K562 (cell line): ENCODE data around the gene KXD1. TPM values are rescaled to one million over a fixed set of nuclear protein-coding genes. Genes with fewer than 3 reads are reported as not detected.

Source experiments
- BDP1 ChIP-seq: IDR thresholded peaks from 3 replicates; pipeline ENCODE4 v1.6.1; 2011; ENCODE audit not compliant: insufficient read length, insufficient read depth
- KDM5B ChIP-seq: fragments of 200-600 bp; sonication (generic); IDR thresholded peaks from 2 replicates; pipeline ENCODE4 v1.6.1; 2012; ENCODE audit warnings: low read depth, mild to moderate bottlenecking, moderate library complexity, low read length, control low read depth, inconsistent platforms; ENCODE audit not compliant: insufficient replicate concordance
- MECOM ChIP-seq: fragments of 250-450 bp; sonication (Bioruptor Pico); IDR thresholded peaks from 2 replicates; pipeline ENCODE4 v1.8.0; 2022; ENCODE audit warnings: inconsistent platforms
- MIER1 ChIP-seq: fragments of 450-650 bp; IDR thresholded peaks from 2 replicates; pipeline ENCODE4 v1.6.1; 2016; ENCODE audit warnings: antibody characterized with exemption, mild to moderate bottlenecking, low read depth
- NFIC ChIP-seq: fragments of 450-650 bp; IDR thresholded peaks from 2 replicates; pipeline ENCODE4 v1.6.1; 2017; ENCODE audit warnings: mild to moderate bottlenecking, inconsistent platforms
- NR4A1 ChIP-seq, 2 experiments: fragments of 250-450 bp in 1 of 2; fragments of 450-650 bp in 1 of 2; sonication (Bioruptor Pico) in 1 of 2; IDR thresholded peaks; 2 replicates each; pipeline versions ENCODE4 v1.4.0 to v1.6.1; 2016 to 2020; ENCODE audit warnings: mild to moderate bottlenecking in 2 of 2, missing compliant biosample characterization in 1 of 2, missing genetic modification characterization in 1 of 2, moderate library complexity in 1 of 2
- NRF1 ChIP-seq, 2 experiments: fragments of 450-650 bp; IDR thresholded peaks in 1 of 2; conservative IDR thresholded peaks in 1 of 2; 2 replicates each; pipeline ENCODE4 v1.6.1; 2014; ENCODE audit warnings: mild to moderate bottlenecking in 2 of 2
- SAFB2 ChIP-seq: fragments of 200-400 bp; formaldehyde crosslinking; IDR thresholded peaks from 2 replicates; pipeline ENCODE4 v1.6.1; 2018; ENCODE audit warnings: borderline replicate concordance, low read length, low read depth, moderate library complexity; ENCODE audit not compliant: severe bottlenecking
- SIN3B ChIP-seq: fragments of 450-650 bp; IDR thresholded peaks from 2 replicates; pipeline ENCODE4 v1.6.1; 2017; ENCODE audit warnings: low read depth, mild to moderate bottlenecking, moderate library complexity
- SMARCE1 ChIP-seq: fragments of 450-650 bp; IDR thresholded peaks from 2 replicates; pipeline ENCODE4 v1.7.1; 2016; ENCODE audit warnings: mild to moderate bottlenecking
- ZBTB1 ChIP-seq: sonication (generic); formaldehyde crosslinking; IDR thresholded peaks from 2 replicates; pipeline ENCODE4 v1.8.1; 2023; ENCODE audit warnings: missing genetic modification reagents, low read depth, mild to moderate bottlenecking, borderline replicate concordance
- ZFX ChIP-seq: sonication (generic); formaldehyde crosslinking; IDR thresholded peaks from 2 replicates; pipeline ENCODE4 v1.8.0; 2022; ENCODE audit warnings: mild to moderate bottlenecking, missing genetic modification reagents, moderate library complexity
- ZNF184 ChIP-seq: sonication (generic); formaldehyde crosslinking; IDR thresholded peaks from 2 replicates; pipeline ENCODE4 v1.5.0; 2020; ENCODE audit warnings: missing genetic modification reagents
- ZNF561 ChIP-seq: fragments of 450-650 bp; formaldehyde crosslinking; conservative IDR thresholded peaks from 2 replicates; pipeline ENCODE4 v1.4.0; 2020; ENCODE audit warnings: mild to moderate bottlenecking, moderate library complexity
- polyA plus RNA-seq, 8 experiments: library from polyadenylated mRNA; depleted of rRNA in 4 of 8; stranded (reverse) in 5 of 8; unstranded in 3 of 8; fragments of >200 nt; fragmentation: Nextera tagmentation in 2 of 8; fragmentation: Illumina TruSeq in 1 of 8; extraction: Ambion mirVana in 2 of 8; extraction: Trizol in 1 of 8; gene quantifications; 2 replicates each; pipeline versions ENCODE4 v1.2.1 to v1.2.3, GENCODE V29; 2011 to 2014; ENCODE audit warnings: inconsistent platforms in 1 of 8, missing spikeins in 1 of 8
- total RNA-seq, 7 experiments: library from RNA; depleted of rRNA in 6 of 7; stranded (reverse); fragments of >200 nt in 6 of 7; fragmentation: Illumina TruSeq in 2 of 7; extraction: Trizol in 2 of 7; gene quantifications; 2 replicates each; pipeline versions ENCODE4 v1.2.1 to v1.2.3, GENCODE V29; 2011 to 2021; ENCODE audit warnings: low replicate concordance in 1 of 7
- TF ChIP-seq, protein P1 (sequence below), 2 experiments: IDR thresholded peaks; 2 replicates each; pipeline ENCODE4 v1.6.1; 2011; ENCODE audit warnings: borderline replicate concordance in 1 of 2, control low read depth in 1 of 2, low read depth in 1 of 2, low read length in 1 of 2, mild to moderate bottlenecking in 1 of 2, mixed read lengths in 1 of 2, moderate library complexity in 1 of 2; ENCODE audit not compliant: insufficient read depth in 1 of 2, insufficient read length in 1 of 2, poor library complexity in 1 of 2, severe bottlenecking in 1 of 2; ENCODE audit errors: extremely low read depth in 1 of 2
- TF ChIP-seq, protein P2 (sequence below): sonication (generic); formaldehyde crosslinking; IDR thresholded peaks from 2 replicates; pipeline ENCODE4 v1.5.0; 2020; ENCODE audit warnings: missing genetic modification reagents
- TF ChIP-seq, protein P3 (sequence below): sonication (generic); formaldehyde crosslinking; IDR thresholded peaks from 2 replicates; pipeline ENCODE4 v1.8.0; 2022; ENCODE audit warnings: mild to moderate bottlenecking, missing genetic modification reagents
- TF ChIP-seq, protein P4 (sequence below): fragments of 200-800 bp; sonication (Bioruptor generic); IDR thresholded peaks from 2 replicates; pipeline ENCODE4 v1.6.1; 2017; ENCODE audit warnings: missing genetic modification characterization, missing compliant biosample characterization
- TF ChIP-seq, protein P5 (sequence below): fragments of 250-450 bp; sonication (Bioruptor Pico); IDR thresholded peaks from 2 replicates; pipeline ENCODE4 v1.8.0; 2021; ENCODE audit warnings: borderline replicate concordance, mild to moderate bottlenecking, moderate library complexity; ENCODE audit not compliant: poor library complexity, severe bottlenecking
- TF ChIP-seq, protein P6 (sequence below): sonication (generic); formaldehyde crosslinking; IDR thresholded peaks from 2 replicates; pipeline ENCODE4 v1.8.1; 2022; ENCODE audit warnings: missing genetic modification reagents

KXD1 gene
- total and polyA plus RNA-seq, 9 of the 15 experiments (the other 6 are each of a cell fraction or from before 2014, with no cell fraction given), result 21.9 to 210 (median 118) TPM

DNA sequence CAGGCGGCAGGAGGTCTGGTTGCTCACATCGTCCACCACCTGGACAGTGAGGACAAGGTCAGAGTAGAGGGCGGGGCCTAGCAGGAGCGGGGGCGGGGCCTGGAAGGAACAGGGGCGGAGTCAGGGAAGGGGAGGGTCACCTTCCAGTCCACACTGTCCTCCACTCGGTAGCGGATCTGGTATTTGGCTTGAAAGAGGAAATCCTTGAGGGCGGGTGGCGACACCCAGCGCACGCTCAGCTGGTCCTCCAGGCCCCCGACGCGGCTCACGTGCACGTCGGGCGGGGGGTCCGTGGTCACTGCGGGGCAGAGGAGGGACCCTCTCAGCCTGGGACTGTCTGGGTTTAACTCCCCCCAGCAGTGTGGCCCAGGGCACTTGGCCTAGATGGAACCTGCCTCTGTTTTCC, 39.1 kb downstream of the KXD1 start (continued):
- TF ChIP-seq, protein P1, sequence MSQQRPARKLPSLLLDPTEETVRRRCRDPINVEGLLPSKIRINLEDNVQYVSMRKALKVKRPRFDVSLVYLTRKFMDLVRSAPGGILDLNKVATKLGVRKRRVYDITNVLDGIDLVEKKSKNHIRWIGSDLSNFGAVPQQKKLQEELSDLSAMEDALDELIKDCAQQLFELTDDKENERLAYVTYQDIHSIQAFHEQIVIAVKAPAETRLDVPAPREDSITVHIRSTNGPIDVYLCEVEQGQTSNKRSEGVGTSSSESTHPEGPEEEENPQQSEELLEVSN (IDR thresholded peaks at IDR 0.05; ENCODE audit: borderline replicate concordance in 1 of 2, extremely low read depth in 1 of 2, insufficient read depth in 1 of 2, insufficient read length in 1 of 2, low read depth in 1 of 2, low read length in 1 of 2, poor library complexity in 1 of 2, severe bottlenecking in 1 of 2), result peak; percentile 43 to 69
- no peak for TF ChIP-seq NR4A1 (CRISPR knock-in tag; IDR thresholded peaks at IDR 0.05)
- no peak for TF ChIP-seq NR4A1 (tag; IDR thresholded peaks at IDR 0.05)
- TF ChIP-seq ZFX (CRISPR knock-in tag), result peak; percentile 59; the same call in 1 of the 2 replicates
- no peak for TF ChIP-seq MECOM
- TF ChIP-seq NFIC, result peak; percentile 63
- TF ChIP-seq, protein P2, sequence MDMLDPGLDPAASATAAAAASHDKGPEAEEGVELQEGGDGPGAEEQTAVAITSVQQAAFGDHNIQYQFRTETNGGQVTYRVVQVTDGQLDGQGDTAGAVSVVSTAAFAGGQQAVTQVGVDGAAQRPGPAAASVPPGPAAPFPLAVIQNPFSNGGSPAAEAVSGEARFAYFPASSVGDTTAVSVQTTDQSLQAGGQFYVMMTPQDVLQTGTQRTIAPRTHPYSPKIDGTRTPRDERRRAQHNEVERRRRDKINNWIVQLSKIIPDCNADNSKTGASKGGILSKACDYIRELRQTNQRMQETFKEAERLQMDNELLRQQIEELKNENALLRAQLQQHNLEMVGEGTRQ (CRISPR knock-in tag), result peak; percentile 23; the same call in 1 of the 2 replicates
- TF ChIP-seq SIN3B, result no peak
- TF ChIP-seq ZBTB1 (CRISPR knock-in tag), result no peak
- no peak for TF ChIP-seq SAFB2
- TF ChIP-seq NRF1 (conservative IDR thresholded peaks at IDR 0.05 in 1 of 2, IDR thresholded peaks at IDR 0.05 in 1 of 2), result peak; percentile 85 to 87
- TF ChIP-seq SMARCE1, result no peak
- TF ChIP-seq, protein P3, sequence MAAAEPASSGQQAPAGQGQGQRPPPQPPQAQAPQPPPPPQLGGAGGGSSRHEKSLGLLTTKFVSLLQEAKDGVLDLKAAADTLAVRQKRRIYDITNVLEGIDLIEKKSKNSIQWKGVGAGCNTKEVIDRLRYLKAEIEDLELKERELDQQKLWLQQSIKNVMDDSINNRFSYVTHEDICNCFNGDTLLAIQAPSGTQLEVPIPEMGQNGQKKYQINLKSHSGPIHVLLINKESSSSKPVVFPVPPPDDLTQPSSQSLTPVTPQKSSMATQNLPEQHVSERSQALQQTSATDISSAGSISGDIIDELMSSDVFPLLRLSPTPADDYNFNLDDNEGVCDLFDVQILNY (CRISPR knock-in tag), result no peak
- TF ChIP-seq KDM5B, result peak; percentile 58
- TF ChIP-seq MIER1, result no peak
- TF ChIP-seq, protein P4, sequence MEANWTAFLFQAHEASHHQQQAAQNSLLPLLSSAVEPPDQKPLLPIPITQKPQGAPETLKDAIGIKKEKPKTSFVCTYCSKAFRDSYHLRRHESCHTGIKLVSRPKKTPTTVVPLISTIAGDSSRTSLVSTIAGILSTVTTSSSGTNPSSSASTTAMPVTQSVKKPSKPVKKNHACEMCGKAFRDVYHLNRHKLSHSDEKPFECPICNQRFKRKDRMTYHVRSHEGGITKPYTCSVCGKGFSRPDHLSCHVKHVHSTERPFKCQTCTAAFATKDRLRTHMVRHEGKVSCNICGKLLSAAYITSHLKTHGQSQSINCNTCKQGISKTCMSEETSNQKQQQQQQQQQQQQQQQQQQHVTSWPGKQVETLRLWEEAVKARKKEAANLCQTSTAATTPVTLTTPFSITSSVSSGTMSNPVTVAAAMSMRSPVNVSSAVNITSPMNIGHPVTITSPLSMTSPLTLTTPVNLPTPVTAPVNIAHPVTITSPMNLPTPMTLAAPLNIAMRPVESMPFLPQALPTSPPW (CRISPR knock-in tag), result peak; percentile 64
- TF ChIP-seq ZNF561, result no peak
- TF ChIP-seq, protein P5, sequence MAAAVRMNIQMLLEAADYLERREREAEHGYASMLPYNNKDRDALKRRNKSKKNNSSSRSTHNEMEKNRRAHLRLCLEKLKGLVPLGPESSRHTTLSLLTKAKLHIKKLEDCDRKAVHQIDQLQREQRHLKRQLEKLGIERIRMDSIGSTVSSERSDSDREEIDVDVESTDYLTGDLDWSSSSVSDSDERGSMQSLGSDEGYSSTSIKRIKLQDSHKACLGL, result no peak
- no peak for TF ChIP-seq ZNF184 (CRISPR knock-in tag)
- TF ChIP-seq, protein P6, sequence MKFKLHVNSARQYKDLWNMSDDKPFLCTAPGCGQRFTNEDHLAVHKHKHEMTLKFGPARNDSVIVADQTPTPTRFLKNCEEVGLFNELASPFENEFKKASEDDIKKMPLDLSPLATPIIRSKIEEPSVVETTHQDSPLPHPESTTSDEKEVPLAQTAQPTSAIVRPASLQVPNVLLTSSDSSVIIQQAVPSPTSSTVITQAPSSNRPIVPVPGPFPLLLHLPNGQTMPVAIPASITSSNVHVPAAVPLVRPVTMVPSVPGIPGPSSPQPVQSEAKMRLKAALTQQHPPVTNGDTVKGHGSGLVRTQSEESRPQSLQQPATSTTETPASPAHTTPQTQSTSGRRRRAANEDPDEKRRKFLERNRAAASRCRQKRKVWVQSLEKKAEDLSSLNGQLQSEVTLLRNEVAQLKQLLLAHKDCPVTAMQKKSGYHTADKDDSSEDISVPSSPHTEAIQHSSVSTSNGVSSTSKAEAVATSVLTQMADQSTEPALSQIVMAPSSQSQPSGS (CRISPR knock-in tag), result no peak
- TF ChIP-seq BDP1, result no peak
